DMS53 treated with DMSO at 0.1 percent for 48 hours (cell line): ENCODE measurements around the gene RFX3.
"Not testable (repeated sequence)": the region's sequence is repeated elsewhere in the genome, so short reads cannot be mapped to it uniquely, and the experiment has no call there.

Experiments
- DNase-seq: peaks from one replicate; lab custom pipeline; 2025; ENCODE audit not compliant: unreplicated experiment; lab: John Stamatoyannopoulos, UW

The RFX3 gene

DNA sequence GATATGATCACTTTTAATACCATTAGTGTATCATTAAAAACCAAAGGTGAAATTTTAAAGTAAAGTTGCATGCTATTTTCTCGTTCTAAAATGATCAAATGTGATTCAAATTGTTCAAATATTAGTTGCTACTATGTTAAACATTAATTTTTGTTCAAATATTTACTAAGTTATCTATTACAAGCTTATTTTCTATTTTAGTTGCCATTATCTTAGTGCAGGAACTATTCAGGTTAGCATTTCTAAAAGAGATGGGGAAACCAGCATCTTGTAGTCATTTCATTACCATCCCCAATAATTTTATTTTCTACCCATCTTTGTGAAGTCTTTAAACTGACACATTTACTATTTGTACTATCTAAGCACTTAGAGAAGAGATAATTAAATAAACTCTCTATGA, 166.0 kb downstream of the RFX3 start:
- no peak for DNase-seq

DNA sequence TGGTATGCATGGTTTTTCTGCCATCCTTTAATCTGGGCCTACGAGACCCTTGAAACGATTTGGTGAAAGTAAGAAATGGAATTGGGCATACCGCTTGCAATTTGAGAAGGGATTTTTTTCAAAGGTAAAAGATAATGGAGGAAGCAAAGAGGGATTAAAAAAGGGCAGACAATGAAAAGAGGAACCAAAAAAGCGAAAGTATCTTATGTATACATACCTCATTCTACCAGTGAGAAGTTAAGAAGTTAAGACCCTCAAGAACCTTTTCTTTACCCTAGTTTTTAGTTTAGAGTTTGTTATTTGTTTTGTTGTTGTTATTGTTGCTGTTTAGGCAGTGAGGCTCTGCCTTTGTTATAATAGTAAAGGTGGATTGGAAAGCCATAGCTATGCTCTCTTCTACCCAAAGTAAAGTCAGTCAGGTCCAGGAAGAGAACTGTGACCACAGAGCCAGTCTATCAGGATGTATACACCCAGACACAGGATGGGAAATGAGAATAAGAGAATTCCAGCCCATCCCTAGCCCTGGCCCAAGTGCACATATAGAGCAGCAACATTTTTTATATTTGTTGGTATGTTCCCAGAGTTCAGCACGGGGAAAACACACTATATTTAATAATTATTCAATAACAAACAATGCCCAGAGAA, 166.6 kb downstream of the RFX3 start:
- no peak for DNase-seq

DNA sequence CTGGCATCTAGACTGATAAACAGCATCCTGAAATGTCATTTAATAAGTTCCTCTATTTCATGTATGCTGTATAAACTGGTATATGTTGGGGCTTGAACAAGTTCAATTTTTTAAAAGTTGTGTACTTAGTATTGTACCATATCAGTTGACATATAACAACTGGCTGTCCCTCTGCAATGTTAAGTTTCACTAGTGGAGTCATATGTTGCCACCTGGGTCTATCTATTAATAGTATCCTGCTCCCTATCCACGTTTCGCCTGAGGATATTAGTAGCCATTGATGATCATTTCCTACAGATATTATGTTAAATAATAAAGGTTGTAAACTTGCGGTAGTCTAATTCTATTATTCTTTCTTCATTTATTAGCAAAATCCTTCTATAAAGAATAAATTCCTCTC, 177.6 kb downstream of the RFX3 start:
- DNase-seq = no peak

DNA sequence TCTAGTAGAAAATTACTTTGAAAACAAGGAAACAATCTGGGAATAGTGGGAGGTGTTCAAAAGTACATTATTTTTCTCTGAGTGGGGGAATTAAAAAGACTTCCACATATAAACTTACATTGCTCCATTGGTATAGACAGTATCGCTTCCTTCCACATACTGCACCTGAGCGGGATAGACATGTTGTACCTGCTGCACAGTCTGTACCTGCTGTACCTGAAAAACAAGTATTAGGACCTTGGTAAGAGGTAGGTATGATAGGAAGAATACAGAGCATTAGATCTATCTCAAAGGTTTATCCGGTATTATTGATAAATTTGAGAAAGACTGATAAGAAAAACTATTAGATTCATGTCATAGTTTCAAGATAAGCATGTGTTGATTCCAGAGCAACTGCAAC, 179.3 kb downstream of the RFX3 start:
- no peak for DNase-seq

DNA sequence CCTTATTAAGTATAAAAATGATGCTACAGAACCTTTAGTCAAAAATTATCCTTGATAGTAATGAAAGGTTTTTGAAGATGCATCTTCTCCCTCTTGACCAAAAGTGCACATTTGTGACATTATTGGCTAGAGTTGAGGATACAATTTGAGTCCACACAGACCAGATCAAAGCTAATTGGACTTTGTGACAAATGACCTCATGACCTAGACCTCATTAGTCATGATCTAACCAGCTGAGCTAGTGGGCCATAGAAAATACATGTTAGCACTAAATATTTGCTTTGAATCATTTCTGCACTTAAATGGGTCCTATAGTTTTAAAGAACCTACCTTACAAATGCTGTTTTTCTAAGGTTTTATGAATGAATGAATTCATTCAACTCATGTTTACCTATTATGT, 182.1 kb downstream of the RFX3 start:
- DNase-seq = no peak

DNA sequence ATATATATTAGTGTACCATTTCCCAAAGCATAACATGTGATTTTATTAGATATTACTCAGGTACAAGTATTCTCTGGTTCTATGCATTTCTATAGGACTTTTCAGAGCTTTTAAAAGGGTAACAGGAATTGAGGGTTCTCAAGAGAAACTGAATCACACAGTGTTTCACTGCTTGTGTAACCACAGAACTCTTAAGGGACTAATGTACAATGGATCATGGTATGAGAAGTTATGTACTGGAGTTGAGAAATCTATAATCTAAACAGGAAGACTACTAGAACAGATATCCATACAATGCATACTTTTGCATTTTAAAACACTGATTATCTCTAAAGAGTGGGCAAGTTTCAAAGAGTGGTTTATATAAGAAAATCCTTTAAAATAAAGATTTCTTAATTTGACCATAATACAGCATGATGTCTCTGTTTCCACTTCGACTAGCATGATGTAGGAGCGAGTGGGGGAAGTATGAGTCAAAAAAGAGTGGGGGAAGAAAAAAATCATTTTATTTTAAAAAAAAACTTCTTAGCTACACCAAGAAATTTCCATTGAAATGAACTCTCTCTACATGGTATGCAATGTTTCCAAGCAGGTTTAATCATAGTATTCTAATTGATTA, 183.5 kb downstream of the RFX3 start:
- no peak for DNase-seq

DNA sequence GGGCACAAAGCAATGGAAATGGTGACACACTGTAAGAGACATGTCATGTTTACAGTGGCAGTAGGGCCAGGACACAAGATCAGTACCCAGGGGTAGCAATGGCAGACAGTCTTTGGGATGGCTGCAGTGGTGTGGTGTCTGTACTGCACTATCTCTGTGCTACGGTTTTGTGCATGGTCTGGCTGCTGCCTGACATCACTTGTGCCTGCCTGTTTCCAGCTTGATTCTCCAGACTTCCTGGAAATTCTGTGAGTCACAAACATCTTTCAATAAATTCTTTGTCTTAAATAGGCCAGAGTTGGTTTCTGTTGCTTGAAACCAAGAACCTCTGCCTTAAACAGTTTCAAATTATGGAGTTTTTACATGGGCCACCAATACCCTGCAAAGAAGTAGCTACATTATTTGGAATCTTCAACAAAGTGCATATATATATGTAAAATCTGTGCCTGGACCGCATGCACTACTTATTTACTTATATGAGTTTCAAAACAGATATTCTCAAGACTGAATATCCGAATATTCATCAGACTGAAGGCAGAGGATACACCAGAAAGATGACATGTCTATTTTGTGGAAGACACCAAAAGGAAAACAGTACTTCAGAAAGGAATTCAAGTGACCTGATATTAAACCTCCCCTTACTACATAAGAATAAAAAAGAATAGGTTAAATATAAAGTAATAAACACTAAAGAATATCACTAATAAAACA, 188.1 kb downstream of the RFX3 start:
- DNase-seq = no peak

DNA sequence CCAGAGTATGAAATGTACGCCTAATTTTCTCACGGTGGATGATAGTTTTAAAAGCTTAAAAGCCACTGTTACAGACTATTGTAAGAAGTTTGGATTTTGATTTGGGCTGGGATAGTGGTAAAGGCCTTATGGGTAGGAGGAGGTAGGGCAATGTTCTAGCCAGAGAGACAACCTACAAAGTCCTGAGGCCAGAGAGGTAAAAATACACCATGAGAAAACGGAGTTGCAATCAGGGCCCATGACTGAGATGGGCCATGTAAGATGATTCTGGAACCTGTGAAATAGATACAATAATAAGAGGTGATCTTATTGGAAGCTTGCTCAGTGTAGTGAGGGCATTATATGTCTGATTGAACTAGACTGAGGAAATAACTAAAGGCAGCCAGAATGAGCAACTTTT, 188.8 kb downstream of the RFX3 start:
- DNase-seq = no peak

DNA sequence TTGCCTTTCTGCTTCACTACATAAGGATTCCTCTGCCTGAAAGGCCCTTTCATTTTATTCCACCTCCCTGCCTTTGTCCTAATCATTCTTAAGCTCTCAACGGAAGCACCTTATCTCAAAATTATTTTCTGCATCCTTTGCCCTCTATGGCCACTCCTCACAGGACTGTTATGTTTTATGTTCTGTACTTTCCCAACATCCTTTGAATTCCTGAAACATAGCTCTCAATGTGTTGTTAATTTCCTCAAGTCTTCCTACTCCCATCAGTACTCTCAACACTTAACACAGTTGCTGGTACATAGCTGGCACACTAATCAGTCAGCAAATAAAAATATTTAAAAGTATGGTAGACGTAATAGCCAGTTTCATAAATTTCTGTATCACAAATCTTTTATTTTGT, 193.0 kb downstream of the RFX3 start:
- DNase-seq = no peak

DNA sequence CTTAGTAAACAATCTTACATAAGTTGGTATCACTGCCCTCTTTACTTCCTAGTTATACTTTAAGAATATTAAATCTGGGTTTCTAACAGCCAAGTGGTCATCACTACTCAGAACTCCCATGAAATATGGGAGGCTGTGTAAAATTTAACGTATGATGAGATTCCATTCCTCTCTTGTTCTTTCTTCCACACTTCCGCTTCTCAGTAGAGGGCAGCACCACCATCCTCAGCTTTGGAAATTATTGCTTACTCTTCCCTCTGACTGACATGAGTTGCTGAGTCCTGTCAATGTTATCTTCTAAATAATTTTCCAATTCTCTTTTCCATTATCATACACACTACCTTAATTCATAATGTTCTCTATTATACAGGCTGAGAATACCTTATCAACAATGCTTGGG, 194.0 kb downstream of the RFX3 start:
- DNase-seq = no peak

DNA sequence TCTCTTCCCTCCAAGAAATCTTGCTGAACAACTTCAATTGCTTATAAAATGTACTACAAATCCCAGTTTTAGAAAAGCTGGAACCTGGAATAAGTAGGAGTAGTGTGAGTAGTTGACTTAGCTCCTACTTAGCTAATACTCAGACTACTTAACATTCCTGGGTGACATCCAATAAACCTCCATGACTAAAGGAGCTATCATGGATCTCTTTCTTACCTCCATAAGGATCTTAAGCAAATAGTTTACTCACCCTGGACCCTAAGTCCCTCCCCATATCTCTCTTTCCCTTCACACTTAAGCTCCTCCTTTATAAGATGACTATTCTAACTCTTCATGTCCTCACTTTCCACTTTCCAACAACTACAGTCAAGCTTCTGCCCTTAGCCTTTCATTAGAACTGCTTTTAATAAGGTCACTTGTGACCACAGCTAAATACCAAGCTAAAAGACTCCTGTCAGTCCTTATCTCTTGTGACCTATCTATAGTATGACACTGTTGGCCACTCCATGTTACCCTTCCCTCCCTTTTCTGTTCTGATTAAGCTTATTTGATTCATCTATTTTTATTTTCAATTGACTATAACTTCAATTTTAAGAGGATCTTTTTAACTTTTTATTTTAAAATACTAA, 194.9 kb downstream of the RFX3 start:
- DNase-seq = no peak

DNA sequence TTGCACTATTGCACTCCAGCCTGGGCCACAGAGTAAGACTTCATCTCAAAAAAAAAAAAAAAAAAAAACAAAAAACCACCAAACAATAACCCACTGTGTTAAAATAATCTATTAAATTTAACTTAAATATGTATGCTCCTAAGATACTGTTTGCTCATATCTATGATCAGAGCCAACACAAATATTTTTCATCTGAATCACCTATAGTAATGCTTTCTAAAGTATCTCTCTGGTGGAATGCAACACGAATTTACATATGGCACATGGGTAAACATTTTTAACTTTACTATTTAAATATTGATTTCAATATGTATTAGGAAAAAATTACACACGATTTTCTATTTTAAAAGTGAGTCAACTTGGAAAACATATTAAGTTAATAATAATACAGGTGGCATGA, 196.4 kb downstream of the RFX3 start:
- DNase-seq = no peak

DNA sequence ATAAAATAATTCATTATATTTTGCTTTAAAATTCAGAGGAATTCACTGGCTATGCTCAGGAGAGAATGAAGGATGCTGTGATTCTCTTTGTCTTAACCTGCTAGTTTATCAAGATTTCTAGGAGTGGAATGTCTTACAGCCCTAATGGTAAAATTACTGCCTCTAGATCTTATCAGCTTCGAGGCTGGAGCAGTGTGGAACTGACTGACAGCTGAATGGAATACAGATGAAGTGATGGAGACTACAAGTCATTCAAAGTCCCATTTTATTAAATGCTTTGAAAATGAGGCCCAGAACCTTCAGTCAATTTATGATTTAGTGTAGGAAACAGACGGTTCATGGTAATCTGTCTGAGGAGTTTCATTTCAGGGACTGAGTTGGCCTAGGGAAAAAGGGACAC, 202.1 kb downstream of the RFX3 start:
- no peak for DNase-seq

DNA sequence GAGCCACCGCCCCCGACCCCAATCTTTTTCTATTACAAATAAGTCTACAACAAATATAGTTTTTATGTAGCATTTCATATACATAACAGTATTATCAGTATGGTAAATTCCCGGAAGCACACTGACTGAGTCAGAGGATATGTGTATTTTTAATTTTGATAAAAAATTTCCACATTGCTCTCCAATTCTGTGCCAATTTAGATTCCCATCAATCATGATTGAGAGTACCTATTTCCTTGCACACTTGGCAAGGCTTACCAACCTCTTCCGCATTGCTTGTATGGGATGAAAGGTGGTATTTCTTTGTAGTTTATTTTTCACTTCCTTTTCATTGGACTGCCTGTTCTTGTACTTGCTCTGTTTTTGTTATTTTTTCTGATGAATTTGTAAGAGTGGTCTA, 204.6 kb downstream of the RFX3 start:
- DNase-seq = no peak

DNA sequence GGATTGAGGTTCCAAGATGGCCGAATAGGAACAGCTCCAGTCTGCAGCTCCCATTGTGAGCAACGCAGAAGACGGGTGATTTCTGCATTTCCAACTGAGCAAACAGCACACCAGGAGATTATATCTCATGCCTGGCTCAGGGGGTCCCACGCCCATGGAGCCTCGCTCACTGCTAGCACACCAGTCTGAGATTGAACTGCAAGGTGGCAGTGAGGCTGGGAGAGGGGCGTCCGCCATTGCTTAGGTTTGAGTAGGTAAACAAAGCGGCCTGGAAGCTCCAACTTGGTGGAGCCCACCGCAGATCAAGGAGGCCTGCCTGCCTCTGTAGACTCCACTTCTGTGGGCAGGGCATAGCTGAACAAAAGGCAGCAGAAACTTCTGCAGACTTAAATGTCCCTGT, 213.2 kb downstream of the RFX3 start:
- DNase-seq = not testable (repeated sequence)

DNA sequence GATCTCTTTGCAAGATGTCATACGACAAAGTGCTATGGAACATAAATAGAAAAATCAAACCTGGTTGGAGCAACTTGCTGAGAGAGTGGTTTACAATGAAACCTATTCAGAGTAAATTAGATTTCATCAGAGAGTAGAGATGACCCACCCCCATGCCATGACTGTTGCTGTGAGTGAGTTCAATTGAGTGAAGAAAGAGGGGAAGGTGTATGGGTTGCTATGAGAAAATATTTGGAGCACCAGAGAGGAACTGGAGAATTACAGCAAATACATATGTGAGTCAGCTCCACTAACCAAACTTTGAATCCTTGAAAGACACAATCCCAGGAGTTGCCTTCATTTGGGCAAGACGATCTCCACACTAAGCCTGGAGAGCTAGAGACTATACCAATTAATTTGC, 217.2 kb downstream of the RFX3 start:
- DNase-seq = no peak

DNA sequence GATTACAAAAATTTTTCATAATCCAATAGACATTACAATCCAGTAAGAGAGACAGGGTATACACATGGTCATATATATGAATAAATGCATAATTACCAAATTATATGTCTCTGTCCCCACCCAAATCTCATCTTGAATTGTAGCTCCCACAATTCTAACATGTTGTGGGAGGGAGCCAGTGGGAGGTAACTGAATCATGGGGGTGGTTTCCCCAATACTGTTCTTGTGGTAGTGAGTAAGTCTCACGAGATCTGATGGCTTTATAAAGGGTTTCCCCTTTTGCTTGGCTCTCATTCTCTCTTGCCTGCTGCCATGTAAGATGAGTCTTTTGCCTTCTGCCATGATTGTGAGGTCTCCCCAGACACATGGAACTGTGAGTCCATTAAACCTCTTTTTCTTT, 221.4 kb downstream of the RFX3 start:
- not testable (repeated sequence) for DNase-seq

DNA sequence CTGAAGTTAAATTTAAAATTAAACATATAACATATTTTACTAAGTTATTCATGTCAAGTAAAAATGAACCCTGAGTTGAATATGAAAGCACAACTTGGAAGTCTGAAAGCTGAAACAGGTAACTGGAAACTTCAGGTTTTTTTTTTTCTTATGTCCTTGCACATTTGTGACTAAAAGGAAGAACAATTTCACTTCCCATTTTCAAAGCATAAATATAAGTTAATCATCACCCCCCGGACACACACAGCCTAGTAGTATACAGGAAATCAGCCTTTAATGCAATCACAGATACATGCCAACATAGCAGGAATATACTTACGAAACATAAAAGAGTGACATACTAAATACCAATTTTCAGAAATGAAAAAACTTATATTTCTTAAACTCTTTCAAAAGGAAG, 225.9 kb downstream of the RFX3 start:
- no peak for DNase-seq

DNA sequence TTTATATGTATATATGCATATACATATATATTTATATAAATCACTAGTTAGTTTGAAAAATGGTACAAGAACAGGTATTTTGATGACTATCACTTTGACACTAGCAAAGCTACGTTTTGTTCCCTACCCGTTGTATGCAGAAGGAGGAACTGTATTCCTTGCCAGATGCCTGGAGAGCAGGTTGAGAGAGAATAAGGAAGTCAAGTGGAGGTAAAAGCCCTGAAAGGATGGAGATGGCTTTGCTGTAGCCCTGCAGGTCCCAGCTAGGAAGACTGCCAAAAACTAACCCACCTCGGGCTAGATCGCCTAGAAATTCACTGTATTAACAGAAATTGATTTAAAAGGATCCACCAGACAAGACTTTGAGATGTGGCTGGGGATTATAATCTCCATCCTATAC, 229.3 kb downstream of the RFX3 start:
- DNase-seq = no peak

DNA sequence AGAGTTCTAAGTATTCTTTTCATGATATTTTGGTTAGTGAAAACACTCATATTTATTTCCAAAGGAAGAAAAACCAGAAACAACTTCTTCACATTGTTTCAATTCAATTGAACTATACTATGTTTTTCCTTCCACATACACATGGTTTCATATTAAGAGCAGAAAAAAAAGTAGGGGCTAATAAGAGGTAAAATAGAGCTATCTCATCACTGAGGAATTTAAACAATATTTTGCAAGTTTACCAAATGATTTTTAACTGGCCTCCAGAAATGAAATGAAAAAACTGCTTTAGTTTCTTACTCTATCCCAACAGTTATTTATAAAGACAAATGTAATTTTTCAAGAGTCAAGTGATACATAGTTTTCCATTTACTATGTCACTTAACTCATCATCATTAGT, 233.5 kb downstream of the RFX3 start:
- DNase-seq = no peak

DNA sequence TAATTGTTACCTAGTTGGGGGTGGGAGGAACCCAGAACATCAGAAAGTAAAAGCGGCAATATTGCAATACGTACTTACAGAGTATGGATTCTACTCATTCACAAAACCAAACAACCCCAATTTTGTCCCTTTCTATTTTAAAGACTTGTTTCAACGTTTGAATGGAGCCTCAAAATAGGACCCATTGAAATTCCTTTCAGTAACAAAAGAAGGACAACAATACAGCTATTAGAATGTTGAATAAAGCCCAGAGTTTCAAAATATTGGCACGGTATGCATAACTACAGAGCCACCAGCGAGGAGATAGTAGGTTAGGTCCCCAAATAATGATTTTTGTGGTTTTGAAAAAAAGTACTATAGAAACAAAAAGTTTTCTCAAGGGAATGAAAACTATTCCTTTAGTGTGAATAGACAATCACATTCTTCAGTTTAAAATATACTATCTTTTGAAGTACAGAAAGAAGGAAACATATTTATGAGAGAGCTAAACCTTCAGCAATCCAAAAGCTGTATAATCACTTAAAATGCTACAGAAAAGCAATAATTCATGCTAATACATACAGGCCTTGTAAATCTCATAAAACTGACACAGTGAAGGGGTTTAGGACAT, 235.5 kb downstream of the RFX3 start:
- no peak for DNase-seq

DNA sequence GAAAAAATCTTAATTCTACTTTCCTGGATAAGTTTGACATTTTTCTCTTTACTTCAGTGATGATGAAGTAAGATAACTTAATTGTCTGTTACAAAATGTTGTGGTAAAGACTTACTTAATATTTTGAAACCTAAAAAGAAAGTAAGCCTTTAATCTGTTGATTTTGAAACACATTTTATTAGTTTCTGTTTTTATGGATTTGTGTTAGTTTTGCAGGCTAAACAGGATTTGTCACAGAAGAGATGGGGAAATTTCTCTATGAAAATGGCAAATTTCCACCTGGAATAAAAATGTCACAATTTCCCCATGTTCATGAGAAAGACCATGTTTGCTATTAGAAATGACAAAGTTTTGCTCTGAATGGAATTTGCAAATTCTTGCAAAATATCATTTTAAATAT, 237.1 kb downstream of the RFX3 start:
- no peak for DNase-seq
